ENCODE measurements around the gene ZNF883. TPM values are rescaled to one million over a fixed set of nuclear protein-coding genes. Genes with fewer than 3 reads are reported as not detected.
A peak's percentile ranks its signal among the peaks of the same experiment; 100 is the strongest.

The ZNF883 gene
- total RNA-seq, 4 donors from 2014 or later: 1.1 to 1.6 TPM; not detected in 2

DNA sequence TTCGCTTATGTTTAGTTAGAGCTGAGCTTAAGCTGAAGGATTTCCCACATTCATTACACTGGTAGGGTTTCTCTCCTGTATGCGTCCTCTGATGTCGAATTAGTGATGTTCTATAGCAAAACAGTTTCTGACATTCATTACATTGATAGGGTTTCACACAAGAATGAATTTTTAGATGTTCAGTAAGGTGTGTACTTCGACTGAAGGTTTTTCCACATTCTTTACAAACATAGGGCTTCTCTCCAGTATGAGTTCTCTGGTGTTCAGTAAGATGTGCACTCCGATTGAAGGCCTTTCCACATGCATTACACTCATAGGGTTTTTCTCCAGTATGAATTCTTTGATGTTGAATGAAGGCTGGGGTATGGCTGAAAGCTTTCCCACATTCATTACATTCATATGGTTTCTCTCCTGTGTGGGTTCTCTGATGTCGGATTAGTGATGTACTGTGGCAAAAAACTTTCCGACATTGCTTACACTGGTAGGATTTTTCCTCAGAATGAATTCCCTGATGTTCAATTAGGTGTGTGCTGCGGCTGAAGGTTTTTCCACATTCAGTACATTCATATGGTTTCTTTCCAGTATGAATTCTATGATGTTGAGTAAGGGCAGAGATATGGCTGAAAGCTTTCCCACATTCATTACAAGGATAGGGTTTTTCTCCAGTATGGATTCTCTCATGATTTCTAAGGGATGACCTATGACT, 14.6 kb downstream of the ZNF883 start:
- H3K27ac ChIP-seq: no peak overlapping the region
- peaks cover 0 to 48% (median 5%) of the 10 kb centered on the region in 4 donors for H3K9me3 ChIP-seq
- H3K27me3 ChIP-seq: no peaks in the 10 kb centered on the region
- H3K4me1 ChIP-seq: no peaks in the 10 kb centered on the region
- no peak for TF ChIP-seq POLR2A (IDR thresholded peaks at IDR 0.05)
- TF ChIP-seq, protein P1, sequence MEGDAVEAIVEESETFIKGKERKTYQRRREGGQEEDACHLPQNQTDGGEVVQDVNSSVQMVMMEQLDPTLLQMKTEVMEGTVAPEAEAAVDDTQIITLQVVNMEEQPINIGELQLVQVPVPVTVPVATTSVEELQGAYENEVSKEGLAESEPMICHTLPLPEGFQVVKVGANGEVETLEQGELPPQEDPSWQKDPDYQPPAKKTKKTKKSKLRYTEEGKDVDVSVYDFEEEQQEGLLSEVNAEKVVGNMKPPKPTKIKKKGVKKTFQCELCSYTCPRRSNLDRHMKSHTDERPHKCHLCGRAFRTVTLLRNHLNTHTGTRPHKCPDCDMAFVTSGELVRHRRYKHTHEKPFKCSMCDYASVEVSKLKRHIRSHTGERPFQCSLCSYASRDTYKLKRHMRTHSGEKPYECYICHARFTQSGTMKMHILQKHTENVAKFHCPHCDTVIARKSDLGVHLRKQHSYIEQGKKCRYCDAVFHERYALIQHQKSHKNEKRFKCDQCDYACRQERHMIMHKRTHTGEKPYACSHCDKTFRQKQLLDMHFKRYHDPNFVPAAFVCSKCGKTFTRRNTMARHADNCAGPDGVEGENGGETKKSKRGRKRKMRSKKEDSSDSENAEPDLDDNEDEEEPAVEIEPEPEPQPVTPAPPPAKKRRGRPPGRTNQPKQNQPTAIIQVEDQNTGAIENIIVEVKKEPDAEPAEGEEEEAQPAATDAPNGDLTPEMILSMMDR (IDR thresholded peaks at IDR 0.05): no peak
- peaks cover 0 to 8% (median 0%) of the 10 kb centered on the region in 3 donors for H3K36me3 ChIP-seq
- DNase-seq: no peak
- H3K4me3 ChIP-seq: no peak overlapping the region

DNA sequence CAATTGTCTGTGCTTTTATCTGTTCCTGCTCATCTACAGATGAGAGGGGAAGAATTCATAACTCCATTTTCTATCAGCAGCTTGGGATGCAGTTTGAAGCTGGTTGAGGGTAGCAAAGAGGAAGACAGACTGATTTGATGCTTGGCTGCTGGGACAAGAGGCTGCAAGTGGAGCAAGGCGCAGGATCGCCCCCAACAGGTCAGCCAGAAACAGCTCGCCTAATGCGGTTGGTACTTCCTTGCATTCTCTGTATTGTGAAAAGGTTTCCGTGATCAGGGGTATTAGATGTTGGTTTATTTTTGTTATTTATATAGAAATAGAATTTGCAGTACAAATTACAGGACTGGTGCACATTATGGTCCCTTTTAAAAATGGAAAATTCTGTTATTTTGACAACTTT, 40.6 kb downstream of the ZNF883 start:
- Histone ChIP-seq H3K4me1 (no peaks in the 10 kb centered on the region), H3K4me3 (no peak overlapping the region), H3K9me3 (peaks cover 0 to 4% (median 0%) of the 10 kb centered on the region in 4 donors), H3K27ac (no peak overlapping the region), H3K27me3 (no peaks in the 10 kb centered on the region), H3K36me3 (no peaks in the 10 kb centered on the region)
- peak in 1 of 3 donors; percentile 46 for DNase-seq
- no peak for TF ChIP-seq POLR2A (IDR thresholded peaks at IDR 0.05)
- TF ChIP-seq, protein P1 (IDR thresholded peaks at IDR 0.05): peak in 3 of 6 experiments; percentile 15 to 37 (median 20)

DNA sequence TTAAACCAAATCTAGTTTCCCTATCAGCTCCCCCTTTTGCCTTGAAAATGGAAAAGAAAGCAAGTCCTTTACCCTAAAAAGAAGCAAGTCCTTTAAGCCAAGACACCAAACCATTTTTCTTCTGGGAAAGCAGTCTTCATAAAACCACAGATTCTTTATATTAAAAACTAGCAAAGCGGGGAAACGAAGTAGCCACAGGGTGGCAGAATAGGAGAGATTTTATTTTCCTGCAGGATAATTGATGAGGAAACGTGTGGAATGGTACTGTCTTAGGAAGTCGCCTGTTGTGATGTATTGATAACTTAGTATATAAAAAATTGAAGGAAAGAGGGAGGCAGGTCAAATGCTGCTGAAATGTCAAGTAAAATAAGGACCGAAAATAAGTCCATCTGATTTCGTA, 41.1 kb downstream of the ZNF883 start:
- no peak for DNase-seq
- no peak for TF ChIP-seq POLR2A (IDR thresholded peaks at IDR 0.05)
- TF ChIP-seq, protein P1 (IDR thresholded peaks at IDR 0.05): no peak
- Histone ChIP-seq H3K4me1 (no peaks in the 10 kb centered on the region), H3K27me3 (no peaks in the 10 kb centered on the region), H3K9me3 (peaks cover 0 to 4% (median 0%) of the 10 kb centered on the region in 4 donors), H3K4me3 (no peak overlapping the region), H3K36me3 (no peaks in the 10 kb centered on the region), H3K27ac (no peak overlapping the region)

DNA sequence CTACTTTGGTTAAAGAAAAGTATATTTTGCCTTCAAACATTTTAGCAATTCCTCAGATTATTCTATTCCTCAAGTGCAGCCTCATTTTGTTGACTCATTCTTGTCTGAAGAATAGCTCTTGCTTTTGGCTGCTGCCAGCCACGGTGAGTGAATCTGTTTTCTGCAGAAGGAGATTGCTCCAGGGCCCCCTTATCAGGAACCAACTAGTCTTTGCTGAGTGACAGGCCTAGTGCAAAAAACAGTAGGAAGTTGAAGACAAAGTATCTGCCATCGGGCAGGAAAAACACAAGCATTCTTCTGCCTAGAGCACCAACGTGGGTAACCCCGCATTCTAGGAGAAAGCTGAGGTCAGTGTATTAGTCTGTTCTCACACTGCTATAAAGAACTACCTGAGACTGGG, 42.3 kb downstream of the ZNF883 start:
- TF ChIP-seq POLR2A (IDR thresholded peaks at IDR 0.05): no peak
- TF ChIP-seq, protein P1 (IDR thresholded peaks at IDR 0.05): no peak
- Histone ChIP-seq H3K9me3 (peaks cover 0 to 4% (median 0%) of the 10 kb centered on the region in 4 donors), H3K4me3 (no peak overlapping the region), H3K4me1 (no peaks in the 10 kb centered on the region), H3K27me3 (no peaks in the 10 kb centered on the region), H3K36me3 (no peaks in the 10 kb centered on the region), H3K27ac (no peak overlapping the region)
- no peak for DNase-seq

DNA sequence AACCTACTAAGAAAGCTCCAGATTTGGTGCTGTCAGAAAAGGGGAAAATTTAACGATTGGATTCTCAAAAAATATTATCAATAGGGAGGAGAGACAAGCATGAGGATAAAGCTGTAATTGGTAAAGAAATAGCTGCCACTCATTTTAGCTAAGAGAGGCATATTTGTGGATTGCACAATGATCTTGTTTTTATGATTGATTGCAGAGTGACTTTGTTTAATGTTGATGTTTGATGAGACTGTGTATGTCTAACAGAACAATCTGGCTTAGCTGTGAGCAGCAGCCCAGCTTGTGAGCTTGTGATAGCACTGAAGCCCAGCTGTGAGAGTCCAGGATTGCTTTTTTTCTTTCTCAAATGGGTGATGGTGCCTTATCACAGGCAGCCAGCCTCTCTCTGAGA, 56.4 kb downstream of the ZNF883 start:
- Histone ChIP-seq H3K4me1 (no peaks in the 10 kb centered on the region), H3K9me3 (peaks cover 0 to 3% (median 0%) of the 10 kb centered on the region in 4 donors), H3K27me3 (no peaks in the 10 kb centered on the region), H3K27ac (no peak overlapping the region), H3K4me3 (no peak overlapping the region), H3K36me3 (no peaks in the 10 kb centered on the region)
- TF ChIP-seq, protein P1 (IDR thresholded peaks at IDR 0.05): no peak
- TF ChIP-seq POLR2A (IDR thresholded peaks at IDR 0.05): no peak
- DNase-seq: no peak

Measured in Peyer's patch (tissue), 4 donors.